Left forelimb (tissue), 1 donor: ENCODE data around the gene DNAJB11.
"Not testable (repeated sequence)": the region's sequence is repeated elsewhere in the genome, so short reads cannot be mapped to it uniquely, and the experiment has no call there.

Experiments used
- DNase-seq: peaks from one replicate; pipeline ENCODE4 v3.0.0-alpha.2; 2018; ENCODE audit warnings: low spot score

DNAJB11 gene

GRCh38 chr3:186570096-186570940 lies at the start of gene DNAJB11:
TSS of gene DNAJB11 (plus strand) at chr3:186570720. CDS start at chr3:186570898, 178 bp downstream.
- peak; percentile 99 for DNase-seq

DNA sequence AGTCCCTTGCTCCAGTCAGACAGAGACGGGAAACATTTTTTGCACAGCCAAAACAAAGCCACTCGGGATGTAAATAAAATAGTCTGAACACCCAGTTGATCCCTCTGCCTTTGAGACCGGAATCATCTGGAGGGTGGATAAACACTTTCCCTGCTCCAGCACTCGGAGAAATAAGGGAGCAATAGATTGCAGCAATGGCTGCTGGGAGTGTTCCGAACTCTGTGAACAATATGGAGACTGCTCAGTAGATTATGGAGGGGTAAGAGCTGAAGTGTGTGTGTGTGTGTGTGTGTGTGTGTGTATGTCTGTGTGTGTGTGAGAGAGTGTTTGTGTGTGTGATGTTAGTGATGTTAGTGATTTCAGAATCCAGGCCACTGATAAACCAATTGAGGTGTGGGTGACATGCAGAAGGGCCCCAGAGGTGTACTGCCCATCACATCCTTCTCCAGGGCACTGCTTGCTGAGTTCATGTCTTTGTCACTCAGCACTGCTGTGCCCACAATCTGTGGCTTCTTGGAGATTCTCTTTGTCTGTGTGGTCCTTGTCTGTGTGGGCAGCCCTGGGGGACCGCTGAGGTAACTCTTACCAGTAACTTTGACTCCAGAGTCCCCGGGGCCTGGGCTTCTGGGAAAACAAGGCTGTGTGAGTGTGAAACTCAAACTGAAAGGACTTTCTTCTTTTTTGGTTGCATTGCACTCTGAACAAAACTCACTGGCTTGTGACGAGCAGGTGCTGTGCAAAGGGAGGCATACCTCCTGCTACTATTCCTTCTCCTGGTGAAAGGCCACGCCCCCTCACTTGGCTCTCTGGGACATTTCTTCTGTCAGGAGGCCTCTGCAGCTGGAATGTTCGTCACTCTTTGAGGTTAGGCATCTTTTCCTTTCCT lies 49.3 kb upstream of the DNAJB11 start:
- DNase-seq = no peak

DNA sequence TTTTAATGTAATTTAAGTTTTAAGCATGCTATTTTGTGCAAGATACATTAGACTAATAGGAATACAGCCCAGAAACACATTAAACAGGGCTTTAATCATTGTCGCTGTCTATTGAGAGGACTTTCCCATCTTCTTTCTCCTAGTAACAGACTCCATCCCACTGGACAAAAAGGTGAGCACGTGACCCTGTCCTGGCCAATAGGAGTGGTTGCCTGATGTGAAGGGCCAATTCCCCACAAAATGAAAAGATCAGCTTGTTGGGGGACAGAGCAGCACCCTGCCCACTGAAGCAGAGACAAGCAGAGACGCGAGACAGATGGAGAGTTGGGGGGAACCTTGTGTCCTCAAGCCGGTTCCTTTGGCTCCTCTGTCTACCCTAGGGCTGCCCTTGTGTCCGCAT lies 47.5 kb upstream of the DNAJB11 start:
- no peak for DNase-seq

GRCh38 chr3:186523434-186523833 lies 47.1 kb upstream of the DNAJB11 start:
- no peak for DNase-seq

DNA sequence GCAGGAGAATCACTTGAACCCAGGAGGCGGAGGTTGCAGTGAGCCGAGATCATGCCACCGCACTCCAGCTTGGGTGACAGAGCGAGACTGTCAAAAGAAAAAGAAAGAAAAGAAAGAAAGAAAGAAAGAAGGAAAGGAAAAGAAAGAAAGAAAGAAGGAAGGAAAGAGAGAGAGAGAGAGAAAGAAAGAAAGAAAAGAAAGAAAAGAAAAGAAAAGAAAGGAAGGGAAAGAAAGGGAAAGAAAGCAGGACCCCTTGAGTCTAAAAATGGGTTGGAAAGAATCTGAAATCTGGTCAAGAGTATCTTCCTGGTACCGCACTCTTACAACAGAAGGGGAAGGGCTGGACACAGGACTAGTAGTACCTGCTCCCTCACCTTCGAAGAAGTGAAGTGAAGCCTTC lies 45.9 kb upstream of the DNAJB11 start:
- DNase-seq = no peak

- DNase-seq = no peak
These were observed 44.9 kb upstream of the DNAJB11 start for GRCh38 chr3:186525369-186526255.

- no peak for DNase-seq
These were observed 44.3 kb upstream of the DNAJB11 start for GRCh38 chr3:186526256-186526606.

GRCh38 chr3:186529201-186529999 lies 41.1 kb upstream of the DNAJB11 start:
- no peak for DNase-seq

DNA sequence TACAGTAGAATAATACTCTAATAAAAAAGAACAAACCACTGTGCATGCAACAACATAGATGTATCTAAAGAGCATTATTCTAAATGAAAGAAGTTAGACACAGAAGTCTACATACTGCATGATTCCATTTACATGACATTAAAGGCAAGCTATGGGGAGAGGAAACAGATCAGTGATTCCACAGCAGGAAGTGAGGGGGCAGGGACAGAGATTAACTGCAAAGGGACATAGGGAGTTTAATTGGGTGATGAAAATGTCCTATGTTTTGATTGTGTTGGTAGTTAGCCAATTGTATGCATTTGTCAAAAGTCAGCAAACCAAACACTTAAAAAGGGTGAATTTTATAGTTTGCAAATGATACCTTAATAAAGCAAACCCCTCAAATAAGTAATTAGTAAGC lies 40.1 kb upstream of the DNAJB11 start:
- no peak for DNase-seq

DNA sequence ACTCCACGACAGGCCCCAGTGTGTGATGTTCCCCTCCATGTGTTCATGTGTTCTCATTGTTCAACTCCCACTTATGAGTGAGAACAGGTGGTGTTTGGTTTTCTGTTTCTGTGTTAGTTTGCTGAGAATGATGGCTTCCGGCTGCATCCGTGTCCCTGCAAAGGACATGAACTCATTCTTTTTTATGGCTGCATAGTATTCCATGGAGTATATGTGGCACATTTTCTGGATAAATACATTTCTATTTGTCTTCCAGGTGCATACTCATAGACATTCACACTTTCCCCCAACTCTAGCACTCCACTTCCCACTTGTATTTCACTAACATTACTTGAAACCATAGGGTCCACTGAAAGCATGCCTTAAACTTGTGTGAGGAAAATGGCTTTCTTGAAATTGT lies 38.8 kb upstream of the DNAJB11 start:
- DNase-seq = not testable (repeated sequence)

- DNase-seq = no peak
These were observed 37.9 kb upstream of the DNAJB11 start for GRCh38 chr3:186532598-186533072.

- no peak for DNase-seq
These were observed 36.3 kb upstream of the DNAJB11 start for GRCh38 chr3:186534113-186534669.

- DNase-seq = no peak
These were observed 33.4 kb upstream of the DNAJB11 start for GRCh38 chr3:186536883-186537844.

DNA sequence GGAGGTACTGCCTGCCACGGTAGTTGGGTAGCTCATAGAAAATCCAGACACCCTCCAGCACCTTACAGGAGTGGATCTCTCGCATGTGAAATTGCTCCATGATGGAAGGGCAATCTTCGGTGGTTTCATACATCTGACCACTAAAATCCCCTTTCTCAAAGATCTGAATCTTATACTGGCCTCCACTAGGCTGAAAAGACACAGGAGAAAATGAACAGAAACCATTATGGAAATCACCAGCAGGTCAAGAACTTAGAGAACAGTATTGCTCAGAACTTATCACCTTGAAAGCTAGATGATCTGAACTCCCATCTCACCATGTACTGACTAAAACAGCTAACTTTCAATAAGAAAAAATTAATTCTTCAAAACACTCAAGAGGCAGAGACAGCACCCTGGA lies 31.7 kb upstream of the DNAJB11 start:
- no peak for DNase-seq

- no peak for DNase-seq
These were observed 30.2 kb upstream of the DNAJB11 start for GRCh38 chr3:186540221-186540834.

DNA sequence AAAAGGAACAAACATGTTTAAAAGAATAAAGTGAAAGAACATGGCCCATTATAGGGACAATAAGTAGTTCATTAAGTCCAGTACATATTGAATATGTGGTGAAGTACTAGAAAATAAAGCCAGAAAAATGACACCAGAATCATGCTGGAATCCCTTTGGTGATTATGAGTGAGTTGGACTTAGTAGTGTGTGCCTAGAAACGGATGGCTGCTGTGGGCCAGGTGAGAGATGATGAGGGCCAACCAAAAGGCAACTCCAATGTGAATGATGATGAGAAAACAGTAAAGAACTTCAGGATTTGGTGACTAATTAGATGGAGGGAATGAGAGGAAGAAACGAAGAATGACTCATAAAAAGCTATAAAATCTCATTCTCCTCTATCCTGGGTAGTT lies 29.7 kb upstream of the DNAJB11 start:
- DNase-seq = no peak

GRCh38 chr3:186544281-186544680 lies 26.2 kb upstream of the DNAJB11 start, which contains the start of gene CRYGS:
TSS of gene CRYGS (minus strand) at chr3:186544380. CDS start at chr3:186544326, 54 bp downstream.
- no peak for DNase-seq

DNA sequence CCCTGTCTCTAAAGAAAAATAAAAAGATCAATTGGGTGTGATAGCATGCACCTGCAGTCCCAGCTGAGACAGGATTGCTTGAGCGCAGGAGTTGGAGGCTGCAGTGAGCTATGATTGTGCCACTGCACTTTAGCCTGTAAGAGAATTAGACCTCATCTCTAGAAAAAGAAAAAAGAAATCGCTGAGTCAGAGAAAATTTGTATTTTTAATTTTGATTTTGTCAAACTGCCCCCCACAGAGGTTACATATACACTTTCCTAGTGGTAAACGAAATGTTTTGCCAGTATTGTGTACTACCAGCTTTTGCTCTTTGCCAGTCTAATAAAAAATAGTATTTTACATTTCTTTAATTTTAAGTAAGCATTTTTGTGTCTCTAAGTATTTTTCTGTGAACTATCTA lies 21.0 kb upstream of the DNAJB11 start:
- DNase-seq = no peak

GRCh38 chr3:186551387-186551786 lies 19.1 kb upstream of the DNAJB11 start:
- no peak for DNase-seq
